GM18505 (cell line): ENCODE measurements around the gene PLCH2.

Source experiments
- ATAC-seq: cut with Tn5 transposase; IDR thresholded peaks from one replicate; pipeline ENCODE4 v1.9.1; 2021; ENCODE audit not compliant: unreplicated experiment
- POLR2A ChIP-seq: IDR thresholded peaks from 4 replicates; pipeline ENCODE4 v1.6.1; 2011; ENCODE audit warnings: borderline replicate concordance; ENCODE audit not compliant: insufficient read depth, insufficient read length; ENCODE audit errors: extremely low read depth

The PLCH2 gene

DNA sequence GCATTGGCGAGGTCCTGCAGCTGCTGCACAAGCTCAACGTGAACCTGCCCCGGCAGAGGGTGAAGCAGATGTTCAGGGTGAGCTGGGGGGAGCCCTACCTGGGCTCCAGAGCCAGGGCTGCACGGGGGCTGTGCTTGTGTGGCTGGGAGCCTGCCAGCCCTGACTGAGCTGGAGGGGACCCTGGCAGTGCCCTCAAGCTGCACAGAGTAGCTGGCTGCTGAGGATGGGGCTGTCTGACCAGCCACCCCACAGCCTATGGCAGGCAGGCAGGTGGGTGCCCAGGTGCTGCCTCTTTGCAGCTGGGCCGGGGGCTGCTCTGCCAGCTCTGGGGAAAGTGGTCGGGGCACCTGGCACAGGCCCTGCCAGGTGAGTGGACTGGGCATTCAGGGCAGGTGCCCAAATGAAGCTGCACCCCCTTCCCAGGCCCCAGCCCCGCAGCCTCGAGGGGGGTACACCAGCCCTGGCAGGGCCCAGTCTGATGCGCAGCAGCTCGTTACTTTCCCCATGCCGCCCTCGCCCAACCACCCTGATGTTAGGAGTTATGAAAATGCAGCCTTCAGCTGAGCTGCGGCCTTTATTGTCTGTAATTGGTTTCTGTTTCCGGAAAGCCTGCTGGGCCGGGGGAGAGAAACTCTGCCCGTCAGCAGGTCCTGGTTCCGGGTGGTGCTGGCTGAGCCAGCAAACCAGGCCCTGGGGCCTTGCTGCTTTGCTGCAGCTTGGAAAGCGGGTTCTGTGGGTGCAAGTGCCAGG, 4.3 kb downstream of the PLCH2 start:
- no peak for ATAC-seq
- TF ChIP-seq POLR2A: no peak

DNA sequence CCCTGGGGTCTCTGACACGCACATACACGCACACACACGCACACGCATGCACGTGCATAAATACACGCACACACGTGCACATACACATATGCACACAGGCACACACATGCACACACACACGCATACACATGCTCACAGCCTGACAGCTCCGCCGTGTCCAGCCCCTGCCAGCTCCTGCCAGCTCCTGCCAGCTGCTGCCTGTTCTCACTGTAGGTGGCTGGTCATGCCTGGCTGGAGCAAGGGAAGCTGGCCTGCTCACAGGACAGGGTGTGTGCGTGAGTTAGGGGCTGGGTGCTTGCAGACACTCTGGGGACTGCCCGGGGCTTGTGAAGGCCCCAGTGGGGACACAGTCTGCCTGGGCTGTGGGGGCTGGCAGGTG, 4.9 kb downstream of the PLCH2 start:
- TF ChIP-seq POLR2A: no peak
- no peak for ATAC-seq

DNA sequence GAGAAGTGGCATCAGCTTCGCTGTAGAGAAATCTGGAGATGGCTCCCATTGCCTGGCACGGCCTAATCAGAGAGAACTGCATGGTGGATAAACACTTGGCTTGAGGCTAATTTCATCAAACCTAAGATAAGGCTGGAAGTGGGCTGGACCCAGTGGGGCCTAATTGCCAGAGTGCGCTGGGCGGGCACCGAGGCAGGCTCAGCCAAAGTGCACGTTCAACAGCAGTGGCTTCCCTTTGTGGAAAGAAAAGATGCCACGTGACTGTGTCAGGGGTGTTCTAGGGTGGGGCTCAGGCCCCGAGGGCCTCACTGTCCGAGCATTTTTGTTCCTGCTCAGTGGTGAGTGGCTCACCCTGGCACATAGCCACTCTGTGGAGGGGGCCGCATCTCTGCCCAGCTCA, 5.8 kb downstream of the PLCH2 start:
- no peak for TF ChIP-seq POLR2A
- no peak for ATAC-seq

- no peak for TF ChIP-seq POLR2A
- ATAC-seq: no peak
Measured at GRCh38 chr1:2482588-2482987, 6.5 kb downstream of the PLCH2 start.

DNA sequence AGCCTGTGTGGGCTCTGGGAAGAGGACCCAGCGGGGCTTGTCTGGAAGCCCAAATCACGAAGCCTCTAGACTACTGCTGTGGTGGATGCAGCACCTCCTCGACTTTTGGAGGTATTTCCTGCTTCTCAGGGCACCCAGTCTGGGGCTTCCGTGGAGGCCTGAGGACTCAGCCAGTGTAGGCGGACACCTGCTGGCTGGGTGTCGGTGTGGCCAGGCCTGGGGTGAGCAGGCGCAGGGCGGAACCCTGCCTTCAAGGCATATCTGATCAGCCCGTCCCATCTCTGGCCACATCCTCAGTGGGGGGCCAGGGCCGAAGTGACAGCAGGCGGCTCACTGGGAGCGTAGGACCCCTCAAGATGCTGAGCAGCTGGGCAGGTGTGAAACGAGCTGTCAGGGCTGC, 6.9 kb downstream of the PLCH2 start:
- TF ChIP-seq POLR2A: no peak
- no peak for ATAC-seq

GRCh38 chr1:2483970-2484369, 7.9 kb downstream of the PLCH2 start:
- TF ChIP-seq POLR2A: no peak
- no peak for ATAC-seq

- no peak for ATAC-seq
- no peak for TF ChIP-seq POLR2A
Measured at GRCh38 chr1:2486041-2486440, 10.0 kb downstream of the PLCH2 start.

DNA sequence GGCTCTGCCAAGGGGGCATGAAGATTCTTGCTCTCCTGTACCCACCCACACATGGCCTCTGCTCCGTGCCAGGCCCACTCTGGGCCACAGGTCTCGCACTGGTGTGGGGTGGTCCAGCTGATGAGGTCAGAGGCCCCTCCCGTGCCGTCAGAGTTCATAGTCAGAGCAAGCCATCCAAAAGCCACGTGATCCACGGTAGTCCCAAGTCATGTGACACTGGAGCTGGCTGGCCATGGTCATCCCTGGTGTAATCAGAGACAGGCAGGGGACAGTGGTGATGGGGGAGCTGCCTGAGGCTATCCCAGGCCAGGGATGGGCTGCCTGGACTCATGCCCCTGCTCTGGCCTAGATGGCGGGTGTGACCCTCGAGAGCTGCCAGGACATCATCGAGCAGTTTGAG, 10.5 kb downstream of the PLCH2 start:
- ATAC-seq: no peak
- no peak for TF ChIP-seq POLR2A

GRCh38 chr1:2488688-2489087, 12.6 kb downstream of the PLCH2 start:
- TF ChIP-seq POLR2A: no peak
- ATAC-seq: no peak

GRCh38 chr1:2489615-2490014, 13.5 kb downstream of the PLCH2 start:
- no peak for TF ChIP-seq POLR2A
- ATAC-seq: no peak

- no peak for ATAC-seq
- no peak for TF ChIP-seq POLR2A
Measured at GRCh38 chr1:2492091-2492490, 16.0 kb downstream of the PLCH2 start.

- no peak for TF ChIP-seq POLR2A
- ATAC-seq: no peak
Measured at GRCh38 chr1:2493218-2493617, 17.1 kb downstream of the PLCH2 start.

DNA sequence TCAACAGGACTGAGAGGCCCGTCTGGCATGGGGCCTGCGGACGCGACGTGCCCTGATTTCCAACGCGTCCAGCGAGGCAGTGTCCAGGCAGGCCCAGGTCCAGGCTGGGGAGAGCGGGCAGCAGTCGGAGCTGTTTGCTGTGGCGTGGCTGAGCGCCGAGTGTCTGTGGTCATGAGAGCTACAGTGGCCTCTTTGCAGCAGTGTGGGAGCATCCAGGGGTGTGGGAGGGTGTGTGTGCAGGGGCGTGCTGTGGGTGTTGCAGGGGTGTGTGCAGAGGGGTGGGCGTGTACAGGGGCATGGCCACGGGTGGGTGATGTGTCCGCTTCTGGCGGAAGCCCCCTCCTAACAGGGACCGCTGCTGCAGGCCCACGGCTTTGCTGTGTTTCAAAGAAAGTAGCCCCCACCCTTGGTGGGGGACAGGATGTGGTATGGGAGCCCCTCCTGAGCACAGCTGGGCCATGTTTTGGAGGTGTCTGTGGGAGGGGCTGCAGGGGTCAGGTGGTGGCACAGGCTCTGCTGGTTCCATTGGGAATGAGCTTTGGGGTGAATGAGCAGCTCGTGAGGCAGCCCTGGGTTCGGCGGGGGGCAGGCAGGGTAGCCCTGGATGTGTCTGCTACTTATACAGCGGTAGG, 17.7 kb downstream of the PLCH2 start:
- ATAC-seq: no peak

DNA sequence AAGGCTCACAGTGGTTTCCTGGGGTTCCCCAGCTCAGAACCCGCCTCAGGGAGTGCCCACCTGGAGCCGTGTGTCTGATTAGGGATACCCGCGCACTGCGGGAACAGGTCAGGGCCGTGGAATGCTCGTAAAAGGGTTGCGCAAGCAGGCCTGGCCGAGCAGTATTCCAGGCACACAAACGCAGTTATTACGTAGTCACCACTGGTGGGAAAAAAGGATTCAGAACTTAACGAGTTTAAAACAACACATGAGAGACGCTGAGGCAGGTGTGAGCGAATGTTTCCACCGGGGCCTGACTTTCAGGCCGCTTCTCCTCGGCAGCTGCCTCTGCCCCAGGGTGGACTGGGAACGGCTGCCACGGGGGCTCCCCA, 18.2 kb downstream of the PLCH2 start:
- no peak for ATAC-seq
- no peak for TF ChIP-seq POLR2A

More for the DNA sequence above, 17.7 kb downstream of the PLCH2 start:
- TF ChIP-seq POLR2A: no peak

GRCh38 chr1:2495026-2495425, 18.9 kb downstream of the PLCH2 start:
- TF ChIP-seq POLR2A: no peak

GRCh38 chr1:2495546-2495945, 19.5 kb downstream of the PLCH2 start:
- no peak for ATAC-seq
- no peak for TF ChIP-seq POLR2A

More at GRCh38 chr1:2495026-2495425, 18.9 kb downstream of the PLCH2 start:
- no peak for ATAC-seq
